D721Med (cell line): ENCODE measurements around the gene FAH.

Source experiments
- DNase-seq: peaks from one replicate; pipeline ENCODE4 v3.0.0; 2011; ENCODE audit warnings: low spot score; ENCODE audit not compliant: insufficient read length
- FAIRE-seq: peaks from 2 replicates; lab custom pipeline; 2011; peaks lifted over from hg19 to GRCh38; lab: Jason Lieb, UNC
- CTCF ChIP-seq: IDR thresholded peaks from 2 replicates; pipeline ENCODE4 v1.5.1; 2012; ENCODE audit warnings: mild to moderate bottlenecking, control low read depth; ENCODE audit not compliant: insufficient read depth; ENCODE audit errors: missing control alignments

Gene FAH

DNA sequence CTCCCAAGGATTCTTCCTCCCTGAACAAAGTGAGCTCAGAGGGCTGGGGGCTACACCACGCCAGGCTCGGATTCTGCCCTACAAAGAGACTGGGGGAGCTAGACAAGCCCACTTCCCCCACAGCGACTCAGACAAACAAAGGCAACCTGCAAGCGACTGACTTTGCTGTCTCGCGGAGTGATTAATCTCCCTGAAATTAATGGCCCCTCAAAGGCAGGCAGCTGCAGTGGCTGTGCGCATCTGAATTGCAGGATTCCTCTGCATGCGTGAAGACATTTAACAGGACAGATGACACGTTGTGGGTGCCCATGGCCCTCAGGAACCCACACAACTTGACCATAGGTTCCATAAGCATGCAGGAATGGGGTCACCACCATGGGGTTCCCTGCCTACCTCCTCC lies 80.8 kb downstream of the FAH start:
- no peak for FAIRE-seq
- TF ChIP-seq CTCF = no peak
- no peak for DNase-seq

GRCh38 chr15:80234883-80235282 lies 82.1 kb downstream of the FAH start:
- no peak for DNase-seq
- no peak for FAIRE-seq
- TF ChIP-seq CTCF = peak; percentile 24
